ENCODE measurements around the gene TIPARP.

Gene TIPARP

GRCh38 chr3:156635973-156636372 lies 38.4 kb upstream of the TIPARP start (continued):
- TF ChIP-seq MEIS1 (CRISPR knock-in tag; IDR thresholded peaks at IDR 0.05; ENCODE audit: borderline replicate concordance) (no peak), ZNF350 (tag by site-specific recombination; IDR thresholded peaks at IDR 0.05) (no peak), ZNF280C (tag by site-specific recombination; IDR thresholded peaks at IDR 0.05) (no peak), GFI1B (tag by site-specific recombination; IDR thresholded peaks at IDR 0.05) (no peak), ZNF362 (tag by site-specific recombination; IDR thresholded peaks at IDR 0.05) (no peak), ZNF239 (tag by site-specific recombination; IDR thresholded peaks at IDR 0.05) (no peak), ZNF398 (tag by site-specific recombination; IDR thresholded peaks at IDR 0.05) (no peak), ZNF555 (tag by site-specific recombination; conservative IDR thresholded peaks at IDR 0.05) (no peak), SCRT2 (tag by site-specific recombination; IDR thresholded peaks at IDR 0.05) (no peak)

GRCh38 chr3:156637480-156638022 lies 36.8 kb upstream of the TIPARP start:
- no peak overlapping the region for H3K4me3 ChIP-seq (ENCODE audit: low read depth, low read length)
- ChIA-PET CTCF (no interaction called here), POLR2A (no interaction called here)
- H3K9me3 ChIP-seq (ENCODE audit: control insufficient read depth, insufficient read depth, low read depth, low read length), result no peaks in the 10 kb centered on the region
- no peaks in the 10 kb centered on the region for H3K4me1 ChIP-seq (ENCODE audit: control insufficient read depth, insufficient read depth, low read length)
- H3K27ac ChIP-seq (ENCODE audit: extremely low read depth, low read depth, low read length), result no peak overlapping the region
- no peaks in the 10 kb centered on the region for H3K36me3 ChIP-seq (ENCODE audit: control insufficient read depth in 2 of 2, insufficient read depth in 1 of 2, low read length in 2 of 2)
- no peak for TF ChIP-seq BCL11A (tag by site-specific recombination; IDR thresholded peaks at IDR 0.05; ENCODE audit: low read depth)
- no peak for TF ChIP-seq ZNF514 (tag by site-specific recombination; IDR thresholded peaks at IDR 0.05)
- no peak for TF ChIP-seq ZNF398 (tag by site-specific recombination; IDR thresholded peaks at IDR 0.05)
- TF ChIP-seq ZNF202 (tag by site-specific recombination; IDR thresholded peaks at IDR 0.05; ENCODE audit: borderline replicate concordance), result no peak
- TF ChIP-seq ZNF324 (tag by site-specific recombination; IDR thresholded peaks at IDR 0.05), result no peak
- TF ChIP-seq MYNN (tag by site-specific recombination; IDR thresholded peaks at IDR 0.05; ENCODE audit: borderline replicate concordance), result no peak
- no peak for TF ChIP-seq ZNF501 (tag by site-specific recombination; IDR thresholded peaks at IDR 0.05)
- no peak for TF ChIP-seq ZNF768 (tag by site-specific recombination; IDR thresholded peaks at IDR 0.05)
- no peak for TF ChIP-seq PATZ1 (tag by site-specific recombination; IDR thresholded peaks at IDR 0.05)
- TF ChIP-seq ZBTB8A (tag by site-specific recombination; IDR thresholded peaks at IDR 0.05), result no peak
- no peak for TF ChIP-seq ZBTB1 (tag by site-specific recombination; IDR thresholded peaks at IDR 0.05)
- no peak for TF ChIP-seq KLF10 (tag by site-specific recombination; IDR thresholded peaks at IDR 0.05)
- no peak for TF ChIP-seq ZNF18 (tag by site-specific recombination; IDR thresholded peaks at IDR 0.05)
- TF ChIP-seq BCL11B (tag by site-specific recombination; IDR thresholded peaks at IDR 0.05; ENCODE audit: low read depth), result no peak
- no peak for TF ChIP-seq ZEB2 (tag by site-specific recombination; IDR thresholded peaks at IDR 0.05)
- no peak for TF ChIP-seq ZNF266 (tag by site-specific recombination; IDR thresholded peaks at IDR 0.05; ENCODE audit: low read depth)

Measured in HEK293 (cell line).